IMR-90 (cell line): Measurements from ENCODE around the gene IL1F10.

ENCODE experiments used
- POLR2A ChIP-seq: IDR thresholded peaks from 2 replicates; pipeline ENCODE4 v1.6.1; 2012; ENCODE audit warnings: mild to moderate bottlenecking, low read depth, low read length
- RAD21 ChIP-seq: IDR thresholded peaks from 2 replicates; pipeline ENCODE4 v1.6.1; 2012; ENCODE audit warnings: low read length, improper control_type of control experiment
- TF ChIP-seq, protein P1 (sequence below): conservative IDR thresholded peaks from 2 replicates; pipeline ENCODE4 v1.5.1; 2012; ENCODE audit warnings: mild to moderate bottlenecking, low read depth, low read length, improper control_type of control experiment
- TF ChIP-seq, protein P2 (sequence below): fragments of 150-350 bp; IDR thresholded peaks from 2 replicates; pipeline ENCODE4 v1.6.1; 2017; ENCODE audit warnings: mild to moderate bottlenecking, antibody characterized with exemption, low read length, low read depth
- TF ChIP-seq, protein P3 (sequence below): fragments of 150-350 bp; IDR thresholded peaks from 2 replicates; pipeline ENCODE4 v1.6.1; 2016; ENCODE audit warnings: low read depth, mild to moderate bottlenecking, low read length, moderate library complexity, borderline replicate concordance

DNA sequence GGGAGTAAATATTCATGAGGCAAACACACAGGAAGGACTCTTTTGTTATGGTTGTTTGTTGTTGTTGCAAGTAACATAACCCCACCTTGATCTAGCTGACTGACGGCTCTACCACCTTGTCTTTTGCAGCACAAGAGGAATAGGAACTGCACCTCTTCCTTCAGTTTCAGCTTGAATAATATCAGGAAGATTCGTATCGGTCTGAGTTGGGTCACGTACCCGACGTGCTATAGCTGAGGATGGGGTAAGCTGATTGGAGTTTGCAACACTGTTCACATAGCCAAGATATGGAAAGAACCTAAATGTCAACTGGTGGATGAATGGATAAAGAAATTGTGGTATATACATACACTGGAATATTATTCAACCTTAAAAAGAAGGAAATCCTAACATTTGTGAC is 45.1 kb downstream of the IL1F10 start:
- TF ChIP-seq, protein P1, sequence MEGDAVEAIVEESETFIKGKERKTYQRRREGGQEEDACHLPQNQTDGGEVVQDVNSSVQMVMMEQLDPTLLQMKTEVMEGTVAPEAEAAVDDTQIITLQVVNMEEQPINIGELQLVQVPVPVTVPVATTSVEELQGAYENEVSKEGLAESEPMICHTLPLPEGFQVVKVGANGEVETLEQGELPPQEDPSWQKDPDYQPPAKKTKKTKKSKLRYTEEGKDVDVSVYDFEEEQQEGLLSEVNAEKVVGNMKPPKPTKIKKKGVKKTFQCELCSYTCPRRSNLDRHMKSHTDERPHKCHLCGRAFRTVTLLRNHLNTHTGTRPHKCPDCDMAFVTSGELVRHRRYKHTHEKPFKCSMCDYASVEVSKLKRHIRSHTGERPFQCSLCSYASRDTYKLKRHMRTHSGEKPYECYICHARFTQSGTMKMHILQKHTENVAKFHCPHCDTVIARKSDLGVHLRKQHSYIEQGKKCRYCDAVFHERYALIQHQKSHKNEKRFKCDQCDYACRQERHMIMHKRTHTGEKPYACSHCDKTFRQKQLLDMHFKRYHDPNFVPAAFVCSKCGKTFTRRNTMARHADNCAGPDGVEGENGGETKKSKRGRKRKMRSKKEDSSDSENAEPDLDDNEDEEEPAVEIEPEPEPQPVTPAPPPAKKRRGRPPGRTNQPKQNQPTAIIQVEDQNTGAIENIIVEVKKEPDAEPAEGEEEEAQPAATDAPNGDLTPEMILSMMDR: no peak
- TF ChIP-seq RAD21: no peak
- TF ChIP-seq, protein P2, sequence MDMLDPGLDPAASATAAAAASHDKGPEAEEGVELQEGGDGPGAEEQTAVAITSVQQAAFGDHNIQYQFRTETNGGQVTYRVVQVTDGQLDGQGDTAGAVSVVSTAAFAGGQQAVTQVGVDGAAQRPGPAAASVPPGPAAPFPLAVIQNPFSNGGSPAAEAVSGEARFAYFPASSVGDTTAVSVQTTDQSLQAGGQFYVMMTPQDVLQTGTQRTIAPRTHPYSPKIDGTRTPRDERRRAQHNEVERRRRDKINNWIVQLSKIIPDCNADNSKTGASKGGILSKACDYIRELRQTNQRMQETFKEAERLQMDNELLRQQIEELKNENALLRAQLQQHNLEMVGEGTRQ: no peak
- TF ChIP-seq POLR2A: no peak
- TF ChIP-seq, protein P3, sequence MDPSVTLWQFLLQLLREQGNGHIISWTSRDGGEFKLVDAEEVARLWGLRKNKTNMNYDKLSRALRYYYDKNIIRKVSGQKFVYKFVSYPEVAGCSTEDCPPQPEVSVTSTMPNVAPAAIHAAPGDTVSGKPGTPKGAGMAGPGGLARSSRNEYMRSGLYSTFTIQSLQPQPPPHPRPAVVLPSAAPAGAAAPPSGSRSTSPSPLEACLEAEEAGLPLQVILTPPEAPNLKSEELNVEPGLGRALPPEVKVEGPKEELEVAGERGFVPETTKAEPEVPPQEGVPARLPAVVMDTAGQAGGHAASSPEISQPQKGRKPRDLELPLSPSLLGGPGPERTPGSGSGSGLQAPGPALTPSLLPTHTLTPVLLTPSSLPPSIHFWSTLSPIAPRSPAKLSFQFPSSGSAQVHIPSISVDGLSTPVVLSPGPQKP: no peak
